HL-60/S4 treated with phorbol 12-myristate 13-acetate at 8.2 ng/mL for 4 days and 3 days (cell line): Measurements from ENCODE around the gene ELOVL1.

Source experiments
- in situ Hi-C: fragments of 300-500 bp; cut with MboI; formaldehyde crosslinking; loops from 2 replicates; pipeline ENCODE4 v1.15.0; 2022; ENCODE audit warnings: low sequenced_read_pairs

ELOVL1 gene

GRCh38 chr1:43358121-43358745 is 9.6 kb downstream of the ELOVL1 start:
- in situ Hi-C loops, result no loop called here

GRCh38 chr1:43357251-43357650 is 10.6 kb downstream of the ELOVL1 start:
- in situ Hi-C loops, result no loop called here

- in situ Hi-C loops, result no loop called here
Measured at GRCh38 chr1:43354936-43355335, 12.9 kb downstream of the ELOVL1 start.

- in situ Hi-C loops, result no loop called here
Measured at GRCh38 chr1:43354471-43354870, 13.3 kb downstream of the ELOVL1 start.

GRCh38 chr1:43352881-43353280 is 14.9 kb downstream of the ELOVL1 start:
- in situ Hi-C loops, result no loop called here

- in situ Hi-C loops, result no loop called here
Measured at GRCh38 chr1:43352351-43352705, 15.5 kb downstream of the ELOVL1 start.

GRCh38 chr1:43351421-43352350 is 16.1 kb downstream of the ELOVL1 start:
- in situ Hi-C loops, result no loop called here

- in situ Hi-C loops, result no loop called here
Measured at GRCh38 chr1:43350976-43351375, 16.8 kb downstream of the ELOVL1 start.

GRCh38 chr1:43349594-43350306 is 18.1 kb downstream of the ELOVL1 start:
- in situ Hi-C loops, result no loop called here

- in situ Hi-C loops, result no loop called here
Measured at GRCh38 chr1:43348809-43349593, 18.8 kb downstream of the ELOVL1 start.

GRCh38 chr1:43348343-43348808 is 19.4 kb downstream of the ELOVL1 start:
- in situ Hi-C loops, result no loop called here

- in situ Hi-C loops, result no loop called here
Measured at GRCh38 chr1:43346636-43347035, 21.2 kb downstream of the ELOVL1 start.

GRCh38 chr1:43345120-43345519 is 22.7 kb downstream of the ELOVL1 start:
- in situ Hi-C loops, result no loop called here

- in situ Hi-C loops, result no loop called here
Measured at GRCh38 chr1:43344267-43344850, 23.5 kb downstream of the ELOVL1 start.

- in situ Hi-C loops, result no loop called here
Measured at GRCh38 chr1:43340559-43340958, 27.3 kb downstream of the ELOVL1 start.

- in situ Hi-C loops, result no loop called here
Measured at GRCh38 chr1:43339584-43340232, 28.1 kb downstream of the ELOVL1 start.

- in situ Hi-C loops, result no loop called here
Measured at GRCh38 chr1:43338001-43338400, 29.8 kb downstream of the ELOVL1 start.

- in situ Hi-C loops, result no loop called here
Measured at GRCh38 chr1:43337588-43337987, 30.2 kb downstream of the ELOVL1 start, which contains the start of gene MPL. TSS of gene MPL (plus strand) at chr1:43337818. CDS start at chr1:43337849, 31 bp downstream.

GRCh38 chr1:43334453-43335205 is 33.2 kb downstream of the ELOVL1 start:
- in situ Hi-C loops, result no loop called here
